ENCODE measurements around the gene TBC1D14.

TBC1D14 gene

GRCh38 chr4:7045553-7045952 lies 135.9 kb downstream of the TBC1D14 start:
- peak overlapping the region; percentile 88 to 93 (median 90) for H3K4me3 Mint-ChIP-seq
- H3K27me3 Mint-ChIP-seq (ENCODE audit: low read depth): peaks cover 7% of the 10 kb centered on the region
- H3K27ac Mint-ChIP-seq: peak overlapping the region; percentile 49 to 69 (median 55)
- H3K9me3 Mint-ChIP-seq: no peaks in the 10 kb centered on the region
- no peaks in the 10 kb centered on the region for H3K36me3 Mint-ChIP-seq (ENCODE audit: low read depth)
- H3K4me1 Mint-ChIP-seq: peaks cover 53% of the 10 kb centered on the region
- no peak for TF ChIP-seq CTCF (IDR thresholded peaks at IDR 0.05; ENCODE audit: unreplicated experiment in 3 of 3)

GRCh38 chr4:7045961-7046921 lies 136.6 kb downstream of the TBC1D14 start:
- TF ChIP-seq CTCF (IDR thresholded peaks at IDR 0.05; ENCODE audit: unreplicated experiment in 3 of 3): no peak
- Mint-ChIP-seq H3K27ac (peak overlapping the region in 2 of 3 experiments; percentile 22 to 43), H3K9me3 (no peaks in the 10 kb centered on the region), H3K27me3 (ENCODE audit: low read depth) (peaks cover 7% of the 10 kb centered on the region), H3K4me3 (peak overlapping the region; percentile 84 to 90 (median 88)), H3K4me1 (peaks cover 53% of the 10 kb centered on the region), H3K36me3 (ENCODE audit: low read depth) (no peaks in the 10 kb centered on the region)

- peak overlapping the region in 1 of 3 experiments; percentile 43 for H3K27ac Mint-ChIP-seq
- H3K27me3 Mint-ChIP-seq (ENCODE audit: low read depth): no peaks in the 10 kb centered on the region
- peaks cover 47% of the 10 kb centered on the region for H3K4me1 Mint-ChIP-seq
- H3K4me3 Mint-ChIP-seq: peak overlapping the region in 2 of 3 experiments; percentile 72 to 84
- H3K36me3 Mint-ChIP-seq (ENCODE audit: low read depth): no peaks in the 10 kb centered on the region
- no peak for TF ChIP-seq CTCF (IDR thresholded peaks at IDR 0.05; ENCODE audit: unreplicated experiment in 3 of 3)
- H3K9me3 Mint-ChIP-seq: no peaks in the 10 kb centered on the region
These were observed 137.3 kb downstream of the TBC1D14 start for GRCh38 chr4:7046971-7047370.

GRCh38 chr4:7048642-7049041 lies 139.0 kb downstream of the TBC1D14 start:
- TF ChIP-seq CTCF (IDR thresholded peaks at IDR 0.05; ENCODE audit: unreplicated experiment in 3 of 3): no peak
- peaks cover 42% of the 10 kb centered on the region for H3K4me1 Mint-ChIP-seq

GRCh38 chr4:7049295-7049694 lies 139.7 kb downstream of the TBC1D14 start:
- Mint-ChIP-seq H3K27me3 (ENCODE audit: low read depth) (no peaks in the 10 kb centered on the region), H3K4me3 (no peak overlapping the region), H3K4me1 (peaks cover 41% of the 10 kb centered on the region), H3K36me3 (ENCODE audit: low read depth) (peaks cover 7% of the 10 kb centered on the region), H3K27ac (no peak overlapping the region), H3K9me3 (no peaks in the 10 kb centered on the region)
- TF ChIP-seq CTCF (IDR thresholded peaks at IDR 0.05; ENCODE audit: unreplicated experiment in 3 of 3): no peak

More at GRCh38 chr4:7048642-7049041, 139.0 kb downstream of the TBC1D14 start:
- peaks cover under 1% of the 10 kb centered on the region for H3K36me3 Mint-ChIP-seq (ENCODE audit: low read depth)
- H3K4me3 Mint-ChIP-seq: peak overlapping the region in 1 of 3 experiments; percentile 20
- no peak overlapping the region for H3K27ac Mint-ChIP-seq
- H3K9me3 Mint-ChIP-seq: no peaks in the 10 kb centered on the region
- H3K27me3 Mint-ChIP-seq (ENCODE audit: low read depth): no peaks in the 10 kb centered on the region
